GM19239 (cell line): ENCODE results near the gene IL26.
A peak's percentile ranks its signal among the peaks of the same experiment; 100 is the strongest.
"Not testable (repeated sequence)": the region's sequence is repeated elsewhere in the genome, so short reads cannot be mapped to it uniquely, and the experiment has no call there.

Experiments
- DNase-seq: peaks from one replicate; pipeline ENCODE4 v3.0.0; 2011; ENCODE audit warnings: low spot score; ENCODE audit not compliant: insufficient read length
- FAIRE-seq: peaks from 2 replicates; lab custom pipeline; 2011; peaks lifted over from hg19 to GRCh38; lab: Jason Lieb, UNC

The IL26 gene

DNA sequence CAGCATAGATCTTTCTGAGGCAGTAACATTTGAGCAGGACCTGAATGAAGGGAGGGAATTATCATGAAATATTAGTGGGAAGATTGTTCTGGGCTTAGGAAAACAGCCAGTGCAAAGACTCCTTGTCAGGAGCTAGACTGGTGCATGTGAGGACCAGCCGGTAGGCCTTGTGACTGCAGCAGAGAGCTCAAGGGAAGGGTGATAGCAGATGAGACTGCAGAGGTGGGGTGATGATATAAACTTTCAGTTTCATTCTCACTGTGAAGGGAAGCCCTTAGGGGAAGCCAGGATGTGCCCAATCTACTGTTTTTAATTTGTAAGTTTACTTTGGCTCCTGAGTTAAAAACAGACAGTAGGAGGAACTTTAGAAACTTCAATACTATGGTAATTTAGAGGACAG is 15.4 kb upstream of the IL26 start:
- FAIRE-seq (peak; percentile 97), DNase-seq (peak; percentile 72)

- no peak for DNase-seq
- FAIRE-seq, result peak; percentile 47
Measured at GRCh38 chr12:68240079-68240478, 14.5 kb upstream of the IL26 start.

DNA sequence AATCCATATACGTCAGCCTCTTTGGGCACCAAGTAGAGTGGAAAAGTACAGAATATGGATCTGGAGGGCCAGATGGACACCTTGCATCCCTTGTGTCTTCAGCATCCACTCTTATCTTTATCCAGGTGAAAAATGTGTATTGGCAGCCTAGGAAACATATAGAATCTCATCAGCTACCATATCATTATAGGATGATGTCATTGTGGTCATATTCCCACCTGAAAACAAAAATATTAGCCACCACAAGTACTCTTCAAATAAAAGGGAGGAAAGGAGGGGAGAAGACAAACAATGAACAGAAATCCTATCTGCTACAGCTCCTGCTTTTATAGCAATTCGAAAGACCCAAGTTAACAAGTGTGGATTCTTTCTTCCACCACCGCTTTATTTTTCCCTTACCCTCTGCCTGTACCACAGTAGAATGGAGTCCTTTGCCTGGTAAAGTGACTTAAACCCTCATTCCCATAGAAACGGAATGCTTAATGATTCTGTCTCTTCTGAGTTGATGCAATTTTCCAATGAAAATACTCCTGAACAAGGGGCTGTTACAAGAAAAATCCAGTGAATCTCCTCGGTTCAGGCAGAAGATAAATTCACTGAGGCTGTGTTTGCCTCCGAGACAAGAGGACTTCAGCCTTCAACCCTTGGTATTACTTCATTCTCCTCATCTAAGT is 13.8 kb upstream of the IL26 start:
- no peak for FAIRE-seq

DNA sequence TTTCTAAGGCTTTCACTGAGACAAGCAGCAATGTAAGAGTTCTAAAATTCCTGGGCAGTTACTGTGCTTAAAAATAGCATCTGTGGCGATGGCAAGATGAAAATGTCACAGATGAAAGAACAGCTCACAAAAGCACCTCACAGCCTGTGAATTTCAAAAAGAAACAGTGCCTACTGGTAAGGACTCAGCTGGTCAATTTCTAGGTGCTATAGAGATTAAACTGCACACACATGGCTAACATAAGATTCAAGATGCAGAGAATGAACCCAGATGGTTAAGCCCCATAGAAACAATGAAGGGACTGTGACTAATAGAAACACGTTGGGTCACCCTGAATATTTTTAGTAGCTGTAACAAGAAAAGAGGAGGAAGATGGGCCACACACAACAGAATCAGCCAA is 12.0 kb upstream of the IL26 start:
- DNase-seq (no peak), FAIRE-seq (peak; percentile 51)

More for the DNA sequence above, 13.8 kb upstream of the IL26 start:
- no peak for DNase-seq

- no peak for DNase-seq
- FAIRE-seq, result no peak
Measured at GRCh38 chr12:68237078-68237477, 11.5 kb upstream of the IL26 start.

GRCh38 chr12:68236421-68237059 is 10.9 kb upstream of the IL26 start:
- FAIRE-seq (peak; percentile 87), DNase-seq (peak; percentile 24)

- FAIRE-seq (no peak), DNase-seq (no peak)
Measured at GRCh38 chr12:68235576-68235975, 10.0 kb upstream of the IL26 start.

DNA sequence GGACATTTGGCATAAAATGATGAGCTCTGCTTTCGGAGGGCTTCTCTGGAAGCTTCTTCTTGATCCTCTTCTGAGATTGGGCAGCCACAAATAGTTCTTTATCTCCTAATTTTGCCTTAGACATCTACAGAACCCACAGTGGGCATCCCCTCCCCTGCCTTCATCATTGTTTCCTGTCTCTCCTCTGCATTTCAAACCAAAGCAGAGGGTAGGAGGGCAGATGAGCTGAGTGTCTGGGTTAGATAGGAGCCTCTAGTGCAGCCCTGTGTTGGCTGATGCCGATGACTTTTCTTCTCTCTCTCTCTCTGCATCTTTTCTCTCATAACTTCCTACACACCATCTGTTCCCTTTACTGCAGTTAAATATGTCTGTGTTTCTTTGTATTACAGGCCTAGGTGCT is 8.5 kb upstream of the IL26 start:
- DNase-seq (no peak), FAIRE-seq (no peak)

GRCh38 chr12:68233498-68233897 is 7.9 kb upstream of the IL26 start:
- DNase-seq (no peak), FAIRE-seq (no peak)

GRCh38 chr12:68231691-68232090 is 6.1 kb upstream of the IL26 start:
- FAIRE-seq (no peak), DNase-seq (no peak)

GRCh38 chr12:68231229-68231628 is 5.6 kb upstream of the IL26 start:
- DNase-seq, result no peak
- no peak for FAIRE-seq

- no peak for FAIRE-seq
- no peak for DNase-seq
Measured at GRCh38 chr12:68229956-68230355, 4.3 kb upstream of the IL26 start.

DNA sequence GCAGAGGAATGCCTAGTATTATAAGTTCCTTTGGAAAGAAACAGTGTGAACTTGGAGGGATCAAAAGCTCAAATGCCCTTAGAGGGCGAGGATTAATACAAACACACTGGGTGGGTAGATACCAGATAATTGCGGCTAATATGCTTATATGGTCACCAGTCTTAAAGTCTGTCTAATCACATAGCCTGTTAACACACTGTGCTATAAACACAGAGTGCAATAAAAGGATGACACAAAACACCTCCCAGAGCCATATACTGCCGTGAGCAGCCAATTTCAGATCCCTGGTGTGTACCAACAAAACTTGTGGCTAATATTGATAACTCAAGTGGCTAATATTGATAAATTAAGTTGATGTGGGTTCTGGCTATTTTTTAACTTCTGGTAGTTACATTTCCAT is 1.7 kb upstream of the IL26 start:
- no peak for DNase-seq
- FAIRE-seq, result no peak

DNA sequence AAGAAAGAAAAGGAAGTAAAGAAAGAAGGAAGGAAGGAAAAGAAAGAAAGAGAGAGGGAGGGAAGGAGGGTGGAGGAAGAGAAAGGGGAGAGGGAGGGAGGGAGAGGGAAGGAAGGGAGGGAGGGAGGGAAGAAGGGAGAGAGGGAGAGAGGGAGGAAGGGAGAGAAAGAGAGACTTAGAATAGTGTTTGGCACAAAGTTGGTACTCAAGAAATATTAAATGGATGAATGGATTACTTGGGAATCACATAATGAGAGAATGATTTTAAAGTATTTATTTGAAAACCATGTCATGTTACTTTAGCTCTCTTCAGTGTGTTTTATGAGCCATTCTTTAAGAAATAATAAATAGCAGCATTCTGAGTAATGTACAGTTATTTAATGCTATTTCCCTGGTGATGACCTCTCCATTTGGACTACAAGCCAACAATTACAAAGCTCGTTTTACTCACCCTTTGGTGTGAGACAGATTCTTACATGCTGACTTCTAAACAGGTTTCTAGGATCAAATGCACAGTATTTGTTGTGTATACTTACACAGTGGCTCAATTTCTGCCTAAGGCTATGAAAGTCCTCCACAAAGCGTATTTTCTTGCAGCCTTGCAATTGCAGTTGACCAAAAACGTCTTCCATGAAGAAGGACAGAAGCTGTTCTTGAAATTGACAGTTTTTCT is 861 bp downstream of the IL26 start:
- DNase-seq (no peak), FAIRE-seq (no peak)

DNA sequence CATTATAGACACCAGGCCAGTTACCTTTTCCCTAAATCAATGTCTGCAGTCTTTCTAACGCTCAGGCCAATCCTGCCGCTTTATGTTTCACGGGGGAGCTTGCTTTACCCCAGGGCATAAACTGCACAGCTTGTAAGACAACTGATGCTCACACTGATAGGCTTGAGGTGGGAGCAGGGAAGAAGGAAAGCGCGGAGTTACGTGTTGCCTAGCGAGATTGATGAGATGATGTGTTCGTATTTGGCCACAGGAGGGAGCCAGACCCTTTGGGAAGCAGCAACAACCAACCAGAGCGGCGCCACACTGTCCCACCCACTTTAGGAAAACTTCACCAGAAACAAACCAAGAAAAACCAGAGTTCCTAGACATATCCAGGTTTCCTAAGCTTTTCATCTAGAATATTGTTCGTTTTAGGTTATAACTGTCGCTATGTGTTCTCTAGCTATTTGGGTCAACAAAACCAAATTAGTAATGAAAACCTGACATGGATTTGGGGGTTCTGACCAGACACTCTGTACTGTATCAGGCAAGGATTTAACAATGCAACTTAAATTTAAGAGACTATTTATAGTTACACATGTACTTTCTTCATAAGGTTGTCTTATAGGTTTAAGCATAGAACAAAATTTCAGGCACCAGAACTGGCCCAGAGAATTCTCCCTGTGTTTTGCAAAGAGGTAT is 2.4 kb downstream of the IL26 start:
- DNase-seq (peak; percentile 38), FAIRE-seq (peak; percentile 97)

DNA sequence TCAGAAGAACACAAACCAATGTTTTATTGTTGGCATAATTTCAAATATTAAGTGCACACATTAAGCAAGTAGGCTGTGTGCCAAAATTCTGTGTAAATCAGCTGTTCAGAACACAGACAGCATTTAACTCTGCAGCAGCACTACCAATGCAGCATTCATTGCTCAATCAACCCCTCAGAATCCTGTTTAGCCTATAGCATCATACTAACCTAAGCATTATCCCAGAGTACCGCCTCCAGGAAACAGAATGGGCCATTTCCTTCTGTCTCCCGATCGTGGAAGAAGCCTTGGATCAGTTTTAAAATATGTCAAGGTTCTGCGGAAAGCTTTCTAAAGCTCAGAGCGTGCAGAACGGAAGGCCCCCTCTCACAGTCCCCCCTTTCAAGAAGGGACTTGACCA is 3.3 kb downstream of the IL26 start:
- FAIRE-seq, result no peak

DNA sequence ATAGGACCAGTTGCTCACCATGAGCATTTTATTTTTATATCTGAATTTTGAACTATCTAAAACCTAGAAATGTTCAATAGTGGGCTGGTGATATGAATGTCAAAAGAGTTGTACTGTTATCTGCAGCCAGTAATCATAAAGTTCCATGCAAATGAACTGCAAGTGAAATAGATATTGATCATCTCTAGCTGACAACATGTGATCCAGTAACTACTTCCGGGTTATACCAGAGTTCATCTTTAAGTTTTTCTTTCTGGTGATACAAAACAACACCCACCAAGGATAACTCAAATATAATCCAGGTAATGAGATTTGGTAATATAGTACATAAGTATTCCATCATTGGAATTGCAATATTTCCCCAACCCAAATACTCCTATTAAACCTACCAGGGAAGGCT is 4.1 kb downstream of the IL26 start:
- no peak for FAIRE-seq

More for the DNA sequence above, 3.3 kb downstream of the IL26 start:
- no peak for DNase-seq

GRCh38 chr12:68210875-68211274 is 14.7 kb downstream of the IL26 start:
- no peak for DNase-seq
- FAIRE-seq, result no peak

More for the DNA sequence above, 4.1 kb downstream of the IL26 start:
- DNase-seq, result no peak

DNA sequence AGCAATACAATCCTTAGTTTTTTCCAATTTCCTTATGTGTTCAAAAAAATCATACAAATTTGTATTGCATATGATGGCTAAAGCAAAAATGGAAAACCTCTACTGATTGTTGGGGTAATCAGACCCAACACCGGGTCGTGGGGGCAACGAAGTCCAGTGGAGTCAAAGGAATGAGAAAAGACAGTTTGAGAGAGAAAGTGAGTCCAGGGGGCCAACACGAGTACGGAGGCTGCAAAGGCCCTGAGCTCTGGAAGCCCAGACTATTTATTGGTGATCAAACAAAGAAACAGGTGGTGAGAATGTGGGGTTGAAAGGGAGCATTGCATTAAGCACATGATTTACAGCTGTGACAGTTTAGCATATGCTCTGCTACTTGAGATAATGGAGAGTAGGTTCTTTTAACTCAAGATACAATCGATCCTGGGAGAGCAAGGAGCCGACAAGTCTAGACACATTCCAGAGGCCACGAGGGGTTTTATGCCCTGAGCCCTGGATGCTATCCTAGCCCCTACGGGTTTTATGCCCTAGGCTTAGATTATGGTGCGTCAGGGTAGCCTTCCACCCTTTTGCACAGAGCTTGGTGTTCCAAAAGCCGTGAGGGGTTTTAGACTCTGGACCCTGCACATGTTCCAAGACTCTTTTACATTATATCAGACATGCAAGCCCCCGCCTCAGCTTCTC is 16.4 kb downstream of the IL26 start:
- DNase-seq, FAIRE-seq: not testable (repeated sequence)

- FAIRE-seq, result no peak
- no peak for DNase-seq
Measured at GRCh38 chr12:68207276-68207675, 18.3 kb downstream of the IL26 start.
